A673 (cell line): ENCODE data around the gene RRP7A.
"Not testable (repeated sequence)": the region's sequence is repeated elsewhere in the genome, so short reads cannot be mapped to it uniquely, and the experiment has no call there.

Experiments used
- EZH2 ChIP-seq: fragments of 200-600 bp; sonication (generic); IDR thresholded peaks from 2 replicates; pipeline ENCODE4 v1.6.1; 2017; ENCODE audit warnings: borderline replicate concordance, low read depth, mild to moderate bottlenecking, mixed read lengths, antibody characterized with exemption, low read length; ENCODE audit not compliant: poor library complexity, severe bottlenecking
- TF ChIP-seq, protein P1 (sequence below): fragments of 300-800, 200-600 bp; sonication (generic); conservative IDR thresholded peaks from 2 replicates; pipeline ENCODE4 v1.5.1; 2017; ENCODE audit warnings: low read depth, mild to moderate bottlenecking, antibody characterized with exemption, low read length, moderate library complexity, mixed read lengths

DNA sequence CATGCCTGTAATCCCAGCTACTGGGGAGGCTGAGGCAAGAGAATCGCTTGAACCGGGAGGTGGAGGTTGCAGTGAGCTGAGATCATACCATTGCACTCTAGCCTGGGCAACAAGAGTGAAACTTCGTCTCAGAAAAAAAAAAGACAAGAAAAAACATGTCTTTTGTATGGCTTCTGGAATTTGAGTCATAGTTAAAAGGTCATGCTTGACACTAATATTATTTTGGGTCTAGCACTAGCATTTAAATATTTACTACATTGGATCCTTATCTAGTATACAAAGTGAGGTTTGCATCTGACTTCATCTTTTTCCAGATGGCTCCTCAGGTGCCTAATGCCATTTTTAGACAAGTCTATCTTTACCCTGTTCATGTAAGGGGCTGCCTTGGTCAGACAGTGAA lies 44.3 kb upstream of the RRP7A start:
- TF ChIP-seq, protein P1, sequence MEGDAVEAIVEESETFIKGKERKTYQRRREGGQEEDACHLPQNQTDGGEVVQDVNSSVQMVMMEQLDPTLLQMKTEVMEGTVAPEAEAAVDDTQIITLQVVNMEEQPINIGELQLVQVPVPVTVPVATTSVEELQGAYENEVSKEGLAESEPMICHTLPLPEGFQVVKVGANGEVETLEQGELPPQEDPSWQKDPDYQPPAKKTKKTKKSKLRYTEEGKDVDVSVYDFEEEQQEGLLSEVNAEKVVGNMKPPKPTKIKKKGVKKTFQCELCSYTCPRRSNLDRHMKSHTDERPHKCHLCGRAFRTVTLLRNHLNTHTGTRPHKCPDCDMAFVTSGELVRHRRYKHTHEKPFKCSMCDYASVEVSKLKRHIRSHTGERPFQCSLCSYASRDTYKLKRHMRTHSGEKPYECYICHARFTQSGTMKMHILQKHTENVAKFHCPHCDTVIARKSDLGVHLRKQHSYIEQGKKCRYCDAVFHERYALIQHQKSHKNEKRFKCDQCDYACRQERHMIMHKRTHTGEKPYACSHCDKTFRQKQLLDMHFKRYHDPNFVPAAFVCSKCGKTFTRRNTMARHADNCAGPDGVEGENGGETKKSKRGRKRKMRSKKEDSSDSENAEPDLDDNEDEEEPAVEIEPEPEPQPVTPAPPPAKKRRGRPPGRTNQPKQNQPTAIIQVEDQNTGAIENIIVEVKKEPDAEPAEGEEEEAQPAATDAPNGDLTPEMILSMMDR, result not testable (repeated sequence)
- not testable (repeated sequence) for TF ChIP-seq EZH2
